WTC11 (cell line): ENCODE results near the gene CACNG4. TPM values are rescaled to one million over a fixed set of nuclear protein-coding genes. Genes with fewer than 3 reads are reported as not detected.

Source experiments
- ATAC-seq: fragments of 200-7000 bp; cut with Tn5 transposase; 2 replicates; pipeline ENCODE4 v1.10.0; 2021; ENCODE audit warnings: mild to moderate bottlenecking, moderate library complexity
- CTCF ChIA-PET: fragments of 300-600 bp; sonication (Branson Sonifier 250); formaldehyde crosslinking; loops from one replicate; lab custom pipeline; 2021; ENCODE audit warnings: antibody characterized with exemption; lab: Charles Lee
- POLR2A ChIA-PET: fragments of 350-600 bp; sonication (Branson Sonifier 250); formaldehyde crosslinking; loops from one replicate; lab custom pipeline; 2021; ENCODE audit warnings: antibody characterized with exemption; lab: Charles Lee
- DNase-seq: peaks from one replicate; pipeline ENCODE4 v3.0.0; 2021; ENCODE audit warnings: low spot score
- H3K27ac Mint-ChIP-seq: 2 replicates; pipeline ENCODE4 v1.8.0; 2021; ENCODE audit warnings: mixed read lengths
- H3K27me3 Mint-ChIP-seq: 2 replicates; pipeline ENCODE4 v1.8.0; 2021; ENCODE audit warnings: low read depth, mild to moderate bottlenecking, moderate library complexity, mixed read lengths
- H3K36me3 Mint-ChIP-seq: 2 replicates; pipeline ENCODE4 v1.8.0; 2021; ENCODE audit warnings: mixed read lengths
- H3K4me1 Mint-ChIP-seq: 2 replicates; pipeline ENCODE4 v1.8.0; 2022; ENCODE audit warnings: mixed read lengths
- H3K4me3 Mint-ChIP-seq: 2 replicates; pipeline ENCODE4 v1.8.0; 2021; ENCODE audit warnings: mild to moderate bottlenecking, moderate library complexity, mixed read lengths
- H3K9me3 Mint-ChIP-seq: 2 replicates; pipeline ENCODE4 v1.8.0; 2021; ENCODE audit warnings: mixed read lengths
- RORB ChIP-seq: fragments of 250-450 bp; sonication (Bioruptor Pico); IDR thresholded peaks from 2 replicates; pipeline ENCODE4 v1.9.0; 2021; ENCODE audit warnings: mild to moderate bottlenecking
- SOX15 ChIP-seq: fragments of 250-450 bp; sonication (Bioruptor Pico); IDR thresholded peaks from 2 replicates; pipeline ENCODE4 v1.9.0; 2021; ENCODE audit warnings: mild to moderate bottlenecking
- TEAD1 ChIP-seq: sonication (generic); formaldehyde crosslinking; IDR thresholded peaks from 2 replicates; pipeline ENCODE4 v1.8.0; 2022; ENCODE audit warnings: mild to moderate bottlenecking, missing genetic modification reagents
- ZNF263 ChIP-seq: sonication (generic); formaldehyde crosslinking; IDR thresholded peaks from 2 replicates; pipeline ENCODE4 v1.8.1; 2022; ENCODE audit warnings: low read depth, mild to moderate bottlenecking, moderate library complexity, missing genetic modification reagents
- total RNA-seq: library from RNA; stranded (reverse); gene quantifications from 3 replicates; pipeline ENCODE4 v1.2.3, GENCODE V29; 2021
- TF ChIP-seq, protein P1 (sequence below): sonication (generic); formaldehyde crosslinking; IDR thresholded peaks from 2 replicates; pipeline ENCODE4 v1.8.0; 2022; ENCODE audit warnings: mild to moderate bottlenecking, missing genetic modification reagents
- TF ChIP-seq, protein P2 (sequence below): sonication (generic); formaldehyde crosslinking; IDR thresholded peaks from 2 replicates; pipeline ENCODE4 v1.8.1; 2023; ENCODE audit warnings: mild to moderate bottlenecking, missing genetic modification reagents
- TF ChIP-seq, protein P3 (sequence below): sonication (generic); formaldehyde crosslinking; IDR thresholded peaks from 2 replicates; pipeline ENCODE4 v1.8.0; 2022; ENCODE audit warnings: missing genetic modification reagents
- TF ChIP-seq, protein P4 (sequence below): sonication (generic); formaldehyde crosslinking; IDR thresholded peaks from 2 replicates; pipeline ENCODE4 v1.8.1; 2023; ENCODE audit warnings: mild to moderate bottlenecking, moderate library complexity, missing genetic modification reagents
- TF ChIP-seq, protein P5 (sequence below): sonication (generic); formaldehyde crosslinking; IDR thresholded peaks from 2 replicates; pipeline ENCODE4 v1.8.1; 2022; ENCODE audit warnings: low read depth, missing genetic modification reagents, borderline replicate concordance
- TF ChIP-seq, protein P6 (sequence below): sonication (generic); formaldehyde crosslinking; IDR thresholded peaks from 2 replicates; pipeline ENCODE4 v1.8.0; 2023; ENCODE audit warnings: mild to moderate bottlenecking, missing genetic modification reagents

Gene CACNG4
- total RNA-seq, 1 experiment from 2014 or later: 3.4 TPM

DNA sequence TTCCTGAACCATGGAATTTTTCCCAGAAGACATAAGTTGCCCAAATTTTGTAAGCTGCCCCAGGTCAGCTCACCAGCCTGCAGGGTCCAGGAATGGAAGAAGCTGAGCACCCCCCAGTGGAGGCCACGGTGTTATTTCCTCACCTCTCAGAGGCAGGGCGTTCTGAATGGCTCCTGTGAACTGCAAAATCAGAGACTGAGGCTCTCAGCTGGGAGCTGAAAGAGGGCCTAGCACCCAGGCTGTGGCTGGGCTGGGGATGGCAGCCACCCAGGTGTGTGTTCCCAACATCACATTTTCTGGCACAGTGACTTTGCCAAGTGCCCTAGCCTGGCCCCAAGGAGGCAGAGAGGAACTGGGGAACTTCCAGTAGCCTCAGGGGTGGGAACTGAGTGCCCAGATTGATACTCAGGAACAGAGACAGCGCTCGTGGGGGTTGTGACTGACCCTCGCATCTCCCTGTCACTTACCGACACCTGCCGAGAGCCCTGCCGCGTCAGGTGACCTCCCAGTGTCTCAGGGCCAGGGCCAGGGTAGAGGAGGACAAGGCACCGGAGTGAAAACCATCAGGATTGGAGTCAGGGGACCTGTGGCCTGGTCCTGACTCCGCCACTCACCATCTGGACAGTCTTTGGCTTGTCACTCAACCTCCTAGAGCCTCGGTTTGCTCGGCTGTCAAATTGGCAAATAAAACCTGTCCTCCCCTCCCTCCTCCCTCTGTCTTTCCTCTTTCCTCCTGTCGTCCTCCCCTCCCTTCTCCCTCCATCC is 11.3 kb downstream of the CACNG4 start:
- DNase-seq: peak; percentile 70
- no peaks in the 10 kb centered on the region for H3K27me3 Mint-ChIP-seq
- TF ChIP-seq, protein P1, sequence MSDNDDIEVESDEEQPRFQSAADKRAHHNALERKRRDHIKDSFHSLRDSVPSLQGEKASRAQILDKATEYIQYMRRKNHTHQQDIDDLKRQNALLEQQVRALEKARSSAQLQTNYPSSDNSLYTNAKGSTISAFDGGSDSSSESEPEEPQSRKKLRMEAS (CRISPR knock-in tag): no peak
- TF ChIP-seq, protein P2, sequence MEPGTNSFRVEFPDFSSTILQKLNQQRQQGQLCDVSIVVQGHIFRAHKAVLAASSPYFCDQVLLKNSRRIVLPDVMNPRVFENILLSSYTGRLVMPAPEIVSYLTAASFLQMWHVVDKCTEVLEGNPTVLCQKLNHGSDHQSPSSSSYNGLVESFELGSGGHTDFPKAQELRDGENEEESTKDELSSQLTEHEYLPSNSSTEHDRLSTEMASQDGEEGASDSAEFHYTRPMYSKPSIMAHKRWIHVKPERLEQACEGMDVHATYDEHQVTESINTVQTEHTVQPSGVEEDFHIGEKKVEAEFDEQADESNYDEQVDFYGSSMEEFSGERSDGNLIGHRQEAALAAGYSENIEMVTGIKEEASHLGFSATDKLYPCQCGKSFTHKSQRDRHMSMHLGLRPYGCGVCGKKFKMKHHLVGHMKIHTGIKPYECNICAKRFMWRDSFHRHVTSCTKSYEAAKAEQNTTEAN: no peak
- TF ChIP-seq TEAD1 (CRISPR knock-in tag) (no peak), RORB (CRISPR knock-in tag) (no peak)
- TF ChIP-seq, protein P3, sequence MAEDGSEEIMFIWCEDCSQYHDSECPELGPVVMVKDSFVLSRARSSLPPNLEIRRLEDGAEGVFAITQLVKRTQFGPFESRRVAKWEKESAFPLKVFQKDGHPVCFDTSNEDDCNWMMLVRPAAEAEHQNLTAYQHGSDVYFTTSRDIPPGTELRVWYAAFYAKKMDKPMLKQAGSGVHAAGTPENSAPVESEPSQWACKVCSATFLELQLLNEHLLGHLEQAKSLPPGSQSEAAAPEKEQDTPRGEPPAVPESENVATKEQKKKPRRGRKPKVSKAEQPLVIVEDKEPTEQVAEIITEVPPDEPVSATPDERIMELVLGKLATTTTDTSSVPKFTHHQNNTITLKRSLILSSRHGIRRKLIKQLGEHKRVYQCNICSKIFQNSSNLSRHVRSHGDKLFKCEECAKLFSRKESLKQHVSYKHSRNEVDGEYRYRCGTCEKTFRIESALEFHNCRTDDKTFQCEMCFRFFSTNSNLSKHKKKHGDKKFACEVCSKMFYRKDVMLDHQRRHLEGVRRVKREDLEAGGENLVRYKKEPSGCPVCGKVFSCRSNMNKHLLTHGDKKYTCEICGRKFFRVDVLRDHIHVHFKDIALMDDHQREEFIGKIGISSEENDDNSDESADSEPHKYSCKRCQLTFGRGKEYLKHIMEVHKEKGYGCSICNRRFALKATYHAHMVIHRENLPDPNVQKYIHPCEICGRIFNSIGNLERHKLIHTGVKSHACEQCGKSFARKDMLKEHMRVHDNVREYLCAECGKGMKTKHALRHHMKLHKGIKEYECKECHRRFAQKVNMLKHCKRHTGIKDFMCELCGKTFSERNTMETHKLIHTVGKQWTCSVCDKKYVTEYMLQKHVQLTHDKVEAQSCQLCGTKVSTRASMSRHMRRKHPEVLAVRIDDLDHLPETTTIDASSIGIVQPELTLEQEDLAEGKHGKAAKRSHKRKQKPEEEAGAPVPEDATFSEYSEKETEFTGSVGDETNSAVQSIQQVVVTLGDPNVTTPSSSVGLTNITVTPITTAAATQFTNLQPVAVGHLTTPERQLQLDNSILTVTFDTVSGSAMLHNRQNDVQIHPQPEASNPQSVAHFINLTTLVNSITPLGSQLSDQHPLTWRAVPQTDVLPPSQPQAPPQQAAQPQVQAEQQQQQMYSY (CRISPR knock-in tag): peak; percentile 78
- TF ChIP-seq, protein P4, sequence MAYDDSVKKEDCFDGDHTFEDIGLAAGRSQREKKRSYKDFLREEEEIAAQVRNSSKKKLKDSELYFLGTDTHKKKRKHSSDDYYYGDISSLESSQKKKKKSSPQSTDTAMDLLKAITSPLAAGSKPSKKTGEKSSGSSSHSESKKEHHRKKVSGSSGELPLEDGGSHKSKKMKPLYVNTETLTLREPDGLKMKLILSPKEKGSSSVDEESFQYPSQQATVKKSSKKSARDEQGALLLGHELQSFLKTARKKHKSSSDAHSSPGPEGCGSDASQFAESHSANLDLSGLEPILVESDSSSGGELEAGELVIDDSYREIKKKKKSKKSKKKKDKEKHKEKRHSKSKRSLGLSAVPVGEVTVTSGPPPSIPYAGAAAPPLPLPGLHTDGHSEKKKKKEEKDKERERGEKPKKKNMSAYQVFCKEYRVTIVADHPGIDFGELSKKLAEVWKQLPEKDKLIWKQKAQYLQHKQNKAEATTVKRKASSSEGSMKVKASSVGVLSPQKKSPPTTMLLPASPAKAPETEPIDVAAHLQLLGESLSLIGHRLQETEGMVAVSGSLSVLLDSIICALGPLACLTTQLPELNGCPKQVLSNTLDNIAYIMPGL: no peak
- TF ChIP-seq, protein P5, sequence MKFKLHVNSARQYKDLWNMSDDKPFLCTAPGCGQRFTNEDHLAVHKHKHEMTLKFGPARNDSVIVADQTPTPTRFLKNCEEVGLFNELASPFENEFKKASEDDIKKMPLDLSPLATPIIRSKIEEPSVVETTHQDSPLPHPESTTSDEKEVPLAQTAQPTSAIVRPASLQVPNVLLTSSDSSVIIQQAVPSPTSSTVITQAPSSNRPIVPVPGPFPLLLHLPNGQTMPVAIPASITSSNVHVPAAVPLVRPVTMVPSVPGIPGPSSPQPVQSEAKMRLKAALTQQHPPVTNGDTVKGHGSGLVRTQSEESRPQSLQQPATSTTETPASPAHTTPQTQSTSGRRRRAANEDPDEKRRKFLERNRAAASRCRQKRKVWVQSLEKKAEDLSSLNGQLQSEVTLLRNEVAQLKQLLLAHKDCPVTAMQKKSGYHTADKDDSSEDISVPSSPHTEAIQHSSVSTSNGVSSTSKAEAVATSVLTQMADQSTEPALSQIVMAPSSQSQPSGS (CRISPR knock-in tag): no peak
- no peaks in the 10 kb centered on the region for H3K9me3 Mint-ChIP-seq
- H3K27ac Mint-ChIP-seq: no peak overlapping the region
- POLR2A ChIA-PET: no interaction called here
- ATAC-seq: peak; percentile 79
- CTCF ChIA-PET: interaction anchor here (0.6 to 4.6 kb wide), 24 partner anchors 11 to 947 kb away, joined by 3 to 48 read pairs (median 5); partner anchors contain the start of genes CACNG4 and CACNG5
- peaks cover 13% of the 10 kb centered on the region for H3K4me1 Mint-ChIP-seq
- H3K36me3 Mint-ChIP-seq: no peaks in the 10 kb centered on the region
- no peak overlapping the region for H3K4me3 Mint-ChIP-seq

DNA sequence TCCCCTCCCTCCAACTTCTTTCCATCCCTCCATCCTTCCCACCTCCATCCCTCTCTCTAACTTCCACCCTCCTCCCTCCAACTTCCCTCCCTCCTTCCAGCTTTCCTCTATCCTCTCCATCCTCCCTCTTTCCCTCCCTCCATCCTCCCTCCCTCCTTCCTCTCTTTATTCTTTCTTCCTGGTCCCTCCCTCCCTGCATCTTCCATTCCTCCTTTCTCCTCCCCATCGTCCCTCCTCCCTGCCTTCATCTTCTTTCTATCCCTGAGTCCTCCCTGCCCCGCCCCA is 11.8 kb downstream of the CACNG4 start:
- POLR2A ChIA-PET: no interaction called here
- no peak for DNase-seq
- TF ChIP-seq, protein P6, sequence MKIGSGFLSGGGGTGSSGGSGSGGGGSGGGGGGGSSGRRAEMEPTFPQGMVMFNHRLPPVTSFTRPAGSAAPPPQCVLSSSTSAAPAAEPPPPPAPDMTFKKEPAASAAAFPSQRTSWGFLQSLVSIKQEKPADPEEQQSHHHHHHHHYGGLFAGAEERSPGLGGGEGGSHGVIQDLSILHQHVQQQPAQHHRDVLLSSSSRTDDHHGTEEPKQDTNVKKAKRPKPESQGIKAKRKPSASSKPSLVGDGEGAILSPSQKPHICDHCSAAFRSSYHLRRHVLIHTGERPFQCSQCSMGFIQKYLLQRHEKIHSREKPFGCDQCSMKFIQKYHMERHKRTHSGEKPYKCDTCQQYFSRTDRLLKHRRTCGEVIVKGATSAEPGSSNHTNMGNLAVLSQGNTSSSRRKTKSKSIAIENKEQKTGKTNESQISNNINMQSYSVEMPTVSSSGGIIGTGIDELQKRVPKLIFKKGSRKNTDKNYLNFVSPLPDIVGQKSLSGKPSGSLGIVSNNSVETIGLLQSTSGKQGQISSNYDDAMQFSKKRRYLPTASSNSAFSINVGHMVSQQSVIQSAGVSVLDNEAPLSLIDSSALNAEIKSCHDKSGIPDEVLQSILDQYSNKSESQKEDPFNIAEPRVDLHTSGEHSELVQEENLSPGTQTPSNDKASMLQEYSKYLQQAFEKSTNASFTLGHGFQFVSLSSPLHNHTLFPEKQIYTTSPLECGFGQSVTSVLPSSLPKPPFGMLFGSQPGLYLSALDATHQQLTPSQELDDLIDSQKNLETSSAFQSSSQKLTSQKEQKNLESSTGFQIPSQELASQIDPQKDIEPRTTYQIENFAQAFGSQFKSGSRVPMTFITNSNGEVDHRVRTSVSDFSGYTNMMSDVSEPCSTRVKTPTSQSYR: no peak
- TF ChIP-seq ZNF263 (CRISPR knock-in tag): peak; percentile 79; the same call in 1 of the 2 replicates
- no peak for TF ChIP-seq SOX15 (CRISPR knock-in tag)
- CTCF ChIA-PET: interaction anchor here (1.6 to 1.7 kb wide), 2 partner anchors 32 to 40 kb away, joined by 5 to 7 read pairs; no protein-coding TSS in a partner anchor
- Mint-ChIP-seq H3K4me1 (peaks cover 13% of the 10 kb centered on the region), H3K27me3 (no peaks in the 10 kb centered on the region), H3K9me3 (no peaks in the 10 kb centered on the region), H3K27ac (no peak overlapping the region), H3K36me3 (no peaks in the 10 kb centered on the region), H3K4me3 (no peak overlapping the region)
- no peak for ATAC-seq
